Activated CD8-positive, alpha-beta memory T cell treated with anti-CD3 and anti-CD28 coated beads for 24 hours (primary cell): ENCODE results near the gene RAB6D.
"Not testable (repeated sequence)": the region's sequence is repeated elsewhere in the genome, so short reads cannot be mapped to it uniquely, and the experiment has no call there.

ENCODE experiments used
- DNase-seq: peaks from one replicate; pipeline ENCODE4 v3.0.0-alpha.2; 2020

Gene RAB6D

GRCh38 chr2:131363213-131363612, 755 bp downstream of the RAB6D start:
- DNase-seq = not testable (repeated sequence)

GRCh38 chr2:131361773-131362172, 2.2 kb downstream of the RAB6D start:
- not testable (repeated sequence) for DNase-seq

GRCh38 chr2:131353167-131353697, 10.7 kb downstream of the RAB6D start:
- not testable (repeated sequence) for DNase-seq

- no peak for DNase-seq
These were observed 14.9 kb downstream of the RAB6D start for GRCh38 chr2:131349021-131349420.

GRCh38 chr2:131347035-131347434, 16.9 kb downstream of the RAB6D start:
- DNase-seq = not testable (repeated sequence)

- DNase-seq = not testable (repeated sequence)
These were observed 24.7 kb downstream of the RAB6D start for GRCh38 chr2:131339307-131339706.

- DNase-seq = not testable (repeated sequence)
These were observed 28.6 kb downstream of the RAB6D start for GRCh38 chr2:131335319-131335718.

- DNase-seq = not testable (repeated sequence)
These were observed 31.3 kb downstream of the RAB6D start for GRCh38 chr2:131332709-131333108.

GRCh38 chr2:131331000-131331399, 33.0 kb downstream of the RAB6D start:
- not testable (repeated sequence) for DNase-seq

- no peak for DNase-seq
These were observed 41.8 kb downstream of the RAB6D start for GRCh38 chr2:131322209-131322608.

- DNase-seq = not testable (repeated sequence)
These were observed 42.6 kb downstream of the RAB6D start for GRCh38 chr2:131321344-131321743.

- DNase-seq = not testable (repeated sequence)
These were observed 53.0 kb downstream of the RAB6D start for GRCh38 chr2:131311001-131311400.
